Neuronal stem cell (in vitro differentiated cells): ENCODE data around the gene GRAMD4.

Experiments
- DNase-seq: peaks from one replicate; pipeline ENCODE4 v3.0.0-alpha.2; 2013; ENCODE audit warnings: low spot score
- H2AFZ ChIP-seq: one replicate; pipeline ENCODE4 v1.6.1; 2013; ENCODE audit warnings: mild to moderate bottlenecking, low read length, inconsistent platforms
- H2AK5ac ChIP-seq: 2 replicates; pipeline ENCODE4 v1.6.1; 2013; ENCODE audit warnings: low read depth, mild to moderate bottlenecking, inconsistent platforms, low read length, moderate library complexity, mixed read lengths
- H2BK120ac ChIP-seq: 2 replicates; pipeline ENCODE4 v1.6.1; 2013; ENCODE audit warnings: low read depth, mild to moderate bottlenecking, inconsistent platforms, low read length, moderate library complexity, mixed read lengths
- H2BK12ac ChIP-seq: one replicate; pipeline ENCODE4 v1.6.1; 2013; ENCODE audit warnings: low read length, inconsistent platforms
- H2BK15ac ChIP-seq: 2 replicates; pipeline ENCODE4 v1.6.1; 2013; ENCODE audit warnings: mild to moderate bottlenecking, low read length, inconsistent platforms, mixed read lengths
- H2BK5ac ChIP-seq: one replicate; pipeline ENCODE4 v1.6.1; 2013; ENCODE audit warnings: inconsistent platforms, mild to moderate bottlenecking, low read length, moderate library complexity
- H3K14ac ChIP-seq: one replicate; pipeline ENCODE4 v1.6.1; 2013; ENCODE audit warnings: low read length, inconsistent platforms
- H3K18ac ChIP-seq: 2 replicates; pipeline ENCODE4 v1.6.1; 2013; ENCODE audit warnings: low read length, inconsistent platforms
- H3K23ac ChIP-seq: 2 replicates; pipeline ENCODE4 v1.6.1; 2013; ENCODE audit warnings: low read depth, mild to moderate bottlenecking, mixed read lengths, low read length, inconsistent platforms; ENCODE audit not compliant: poor library complexity
- H3K27ac ChIP-seq: replicated peaks from 3 replicates; pipeline ENCODE4 v1.5.1; 2013; ENCODE audit warnings: low read length, inconsistent platforms
- H3K27me3 ChIP-seq, 3 experiments: 2 replicates each; pipeline ENCODE4 v1.6.1; 2013; ENCODE audit warnings: low read length in 3 of 3, mild to moderate bottlenecking in 2 of 3, inconsistent platforms in 1 of 3, low read depth in 1 of 3, mixed read lengths in 1 of 3, moderate library complexity in 1 of 3; ENCODE audit not compliant: control insufficient read depth in 3 of 3, insufficient read depth in 3 of 3
- H3K36me3 ChIP-seq, 2 donors: replicated peaks in 1 of 2; 2 replicates each; pipeline ENCODE4 v1.6.1; 2013; ENCODE audit warnings: low read length in 2 of 2; ENCODE audit not compliant: control insufficient read depth in 2 of 2, insufficient read depth in 2 of 2
- H3K4ac ChIP-seq: 2 replicates; pipeline ENCODE4 v1.6.1; 2013; ENCODE audit warnings: inconsistent platforms, mild to moderate bottlenecking, low read length, moderate library complexity
- H3K4me1 ChIP-seq, 2 donors: 1 replicate in 1 of 2; 2 replicates in 1 of 2; pipeline ENCODE4 v1.6.1; 2013; ENCODE audit warnings: low read length in 2 of 2, low read depth in 1 of 2; ENCODE audit not compliant: control insufficient read depth in 2 of 2, insufficient read depth in 1 of 2
- H3K4me2 ChIP-seq: one replicate; pipeline ENCODE4 v1.6.1; 2013; ENCODE audit warnings: mild to moderate bottlenecking, low read length, inconsistent platforms; ENCODE audit not compliant: insufficient read depth, poor library complexity, severe bottlenecking
- H3K4me3 ChIP-seq, 2 donors: 2 replicates each; pipeline ENCODE4 v1.5.1; 2013; ENCODE audit warnings: low read length in 2 of 2, mild to moderate bottlenecking in 2 of 2, inconsistent platforms in 1 of 2, moderate library complexity in 1 of 2
- H3K79me1 ChIP-seq: one replicate; pipeline ENCODE4 v1.6.1; 2013; ENCODE audit warnings: low read depth, mild to moderate bottlenecking, inconsistent platforms, low read length, moderate library complexity
- H3K9ac ChIP-seq: one replicate; pipeline ENCODE4 v1.6.1; 2013; ENCODE audit warnings: mild to moderate bottlenecking, low read depth, low read length, inconsistent platforms; ENCODE audit not compliant: poor library complexity
- H3K9me3 ChIP-seq, 2 donors: replicated peaks in 1 of 2; 2 replicates each; pipeline versions ENCODE3 to v1.6.1; 2013; ENCODE audit warnings: low read length in 2 of 2, mild to moderate bottlenecking in 2 of 2, inconsistent platforms in 1 of 2, low read depth in 1 of 2, mixed read lengths in 1 of 2, moderate library complexity in 1 of 2; ENCODE audit not compliant: control insufficient read depth in 2 of 2, insufficient read depth in 1 of 2
- H4K8ac ChIP-seq: one replicate; pipeline ENCODE4 v1.6.1; 2013; ENCODE audit warnings: low read depth, mild to moderate bottlenecking, inconsistent platforms, low read length, moderate library complexity
- H4K91ac ChIP-seq: one replicate; pipeline ENCODE4 v1.6.1; 2013; ENCODE audit warnings: low read length, low read depth, mild to moderate bottlenecking, inconsistent platforms; ENCODE audit not compliant: poor library complexity
- WGBS, 2 donors: extraction: QIAGEN DNeasy Blood & Tissue Kit; methylation state at CpG; one replicate each; pipeline ENCODE4 v1.1.7; 2013; ENCODE audit warnings: missing lambda C conversion rate in 2 of 2, mixed read lengths in 1 of 2; ENCODE audit not compliant: insufficient read length in 2 of 2, insufficient replicate concordance in 1 of 2; ENCODE audit errors: extremely low coverage in 2 of 2; 5-methylcytosine and 5-hydroxymethylcytosine counted together

GRAMD4 gene

DNA sequence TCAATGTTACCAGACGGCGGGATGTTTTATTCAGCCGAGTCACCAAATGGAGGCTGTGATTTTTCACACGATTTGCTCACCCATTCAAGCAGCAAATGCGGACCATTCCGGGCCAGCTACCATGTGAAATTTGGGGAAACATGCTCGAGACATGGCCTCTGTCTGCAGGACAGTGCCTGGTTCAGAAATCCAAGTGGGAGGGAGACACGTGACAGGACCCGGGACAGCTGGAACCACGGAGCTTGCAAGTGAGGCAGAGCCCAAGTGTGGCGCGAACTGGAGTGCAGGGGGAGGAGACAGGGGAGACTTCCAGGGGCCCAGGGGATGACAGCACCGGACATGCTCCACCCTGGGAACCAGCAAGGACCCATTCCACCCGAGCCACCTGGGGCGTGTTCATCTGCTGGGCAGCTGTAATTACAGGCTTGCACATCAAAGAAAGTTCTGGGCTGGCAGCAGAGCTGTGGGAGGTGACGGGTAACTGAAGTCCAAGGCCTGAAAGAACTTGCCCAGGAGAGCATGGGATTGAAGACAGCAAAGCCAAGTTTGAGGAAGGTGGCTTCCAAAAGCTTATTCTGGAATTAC, 101.4 kb downstream of the GRAMD4 start:
- no CpG with 5 or more reads among the region's 16 CpGs for WGBS, 2 donors

DNA sequence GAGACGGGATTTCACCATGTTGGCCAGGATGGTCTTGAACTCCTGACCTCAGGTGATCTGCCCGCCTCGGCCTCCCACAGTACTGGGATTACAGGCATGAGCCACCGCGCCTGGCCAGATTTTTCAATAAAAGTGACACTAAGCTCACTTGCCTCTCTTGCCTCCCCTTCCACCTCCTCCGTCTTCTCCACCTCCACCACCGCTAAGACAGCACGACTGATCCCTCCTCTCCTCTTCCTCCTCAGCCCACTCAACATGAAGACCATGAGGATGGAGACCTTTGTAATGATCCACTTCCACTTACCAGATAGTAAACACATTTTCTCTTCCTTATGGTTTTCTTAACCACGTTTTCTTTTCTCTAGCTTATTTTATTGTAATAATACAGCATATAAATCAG, 103.7 kb downstream of the GRAMD4 start:
- Histone ChIP-seq H2BK15ac (no peak overlapping the region), H3K27me3 (no peaks in the 10 kb centered on the region), H3K4me3 (no peak overlapping the region), H3K36me3 (peaks cover 19 to 72% of the 10 kb centered on the region in 2 donors), H4K8ac (no peak overlapping the region), H3K9me3 (no peaks in the 10 kb centered on the region), H2AFZ (no peak overlapping the region), H3K9ac (no peak overlapping the region), H3K18ac (no peak overlapping the region), H2BK5ac (no peak overlapping the region), H3K23ac (no peak overlapping the region), H2AK5ac (no peak overlapping the region), H3K79me1 (peaks cover 21% of the 10 kb centered on the region), H3K27ac (no peak overlapping the region), H3K4me2 (no peak overlapping the region), H3K14ac (no peak overlapping the region), H2BK120ac (no peak overlapping the region), H4K91ac (no peak overlapping the region), H2BK12ac (no peak overlapping the region), H3K4me1 (no peaks in the 10 kb centered on the region), H3K4ac (no peak overlapping the region)
- DNase-seq: no peak
- WGBS, 2 donors: no CpG with 5 or more reads among the region's 9 CpGs

More for the DNA sequence above, 101.4 kb downstream of the GRAMD4 start:
- Histone ChIP-seq H2BK15ac (no peak overlapping the region), H3K4me3 (no peak overlapping the region), H3K9ac (no peak overlapping the region), H2AK5ac (no peak overlapping the region), H3K4me2 (no peak overlapping the region), H2BK120ac (no peak overlapping the region), H2BK12ac (no peak overlapping the region), H3K79me1 (peaks cover 17% of the 10 kb centered on the region), H3K4me1 (no peaks in the 10 kb centered on the region), H3K9me3 (no peaks in the 10 kb centered on the region), H3K14ac (peak overlapping the region; percentile 97), H4K91ac (no peak overlapping the region), H3K18ac (no peak overlapping the region), H3K27me3 (no peaks in the 10 kb centered on the region), H3K27ac (no peak overlapping the region), H3K23ac (peak overlapping the region; percentile 11), H2AFZ (no peak overlapping the region), H3K4ac (no peak overlapping the region), H3K36me3 (peaks cover 20 to 76% of the 10 kb centered on the region in 2 donors), H4K8ac (no peak overlapping the region), H2BK5ac (no peak overlapping the region)
- DNase-seq: no peak

DNA sequence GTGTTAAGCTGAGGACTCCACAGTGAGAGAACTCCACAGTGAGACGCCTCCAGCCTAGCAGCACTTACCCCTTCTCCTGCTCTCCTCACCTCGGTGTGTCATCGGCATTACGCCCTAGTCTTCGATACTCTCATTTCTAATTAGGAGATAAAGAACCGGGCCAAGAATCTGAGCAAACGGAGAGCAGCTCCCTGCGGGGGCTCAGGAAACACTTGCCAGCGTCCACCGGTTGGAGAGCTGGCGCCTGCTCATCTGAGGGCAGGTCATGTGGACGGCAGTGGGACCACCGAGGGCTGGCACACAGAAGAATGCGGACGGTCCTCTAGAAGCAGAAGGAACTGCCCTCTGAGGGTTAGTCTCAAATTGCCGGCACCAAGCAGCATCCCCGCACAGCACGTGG, 104.9 kb downstream of the GRAMD4 start:
- WGBS, 2 donors: no CpG with 5 or more reads among the region's 18 CpGs
- Histone ChIP-seq H2BK12ac (no peak overlapping the region), H2BK120ac (no peak overlapping the region), H3K79me1 (peaks cover 21% of the 10 kb centered on the region), H3K9ac (no peak overlapping the region), H3K18ac (no peak overlapping the region), H3K9me3 (no peaks in the 10 kb centered on the region), H3K27me3 (no peaks in the 10 kb centered on the region), H3K4me2 (no peak overlapping the region), H2BK5ac (no peak overlapping the region), H3K27ac (no peak overlapping the region), H2BK15ac (no peak overlapping the region), H4K91ac (no peak overlapping the region), H3K4me3 (no peak overlapping the region), H4K8ac (no peak overlapping the region), H2AFZ (no peak overlapping the region), H3K4me1 (no peaks in the 10 kb centered on the region), H2AK5ac (no peak overlapping the region), H3K14ac (no peak overlapping the region), H3K36me3 (peaks cover 9 to 66% of the 10 kb centered on the region in 2 donors), H3K4ac (no peak overlapping the region), H3K23ac (no peak overlapping the region)
- DNase-seq: no peak

DNA sequence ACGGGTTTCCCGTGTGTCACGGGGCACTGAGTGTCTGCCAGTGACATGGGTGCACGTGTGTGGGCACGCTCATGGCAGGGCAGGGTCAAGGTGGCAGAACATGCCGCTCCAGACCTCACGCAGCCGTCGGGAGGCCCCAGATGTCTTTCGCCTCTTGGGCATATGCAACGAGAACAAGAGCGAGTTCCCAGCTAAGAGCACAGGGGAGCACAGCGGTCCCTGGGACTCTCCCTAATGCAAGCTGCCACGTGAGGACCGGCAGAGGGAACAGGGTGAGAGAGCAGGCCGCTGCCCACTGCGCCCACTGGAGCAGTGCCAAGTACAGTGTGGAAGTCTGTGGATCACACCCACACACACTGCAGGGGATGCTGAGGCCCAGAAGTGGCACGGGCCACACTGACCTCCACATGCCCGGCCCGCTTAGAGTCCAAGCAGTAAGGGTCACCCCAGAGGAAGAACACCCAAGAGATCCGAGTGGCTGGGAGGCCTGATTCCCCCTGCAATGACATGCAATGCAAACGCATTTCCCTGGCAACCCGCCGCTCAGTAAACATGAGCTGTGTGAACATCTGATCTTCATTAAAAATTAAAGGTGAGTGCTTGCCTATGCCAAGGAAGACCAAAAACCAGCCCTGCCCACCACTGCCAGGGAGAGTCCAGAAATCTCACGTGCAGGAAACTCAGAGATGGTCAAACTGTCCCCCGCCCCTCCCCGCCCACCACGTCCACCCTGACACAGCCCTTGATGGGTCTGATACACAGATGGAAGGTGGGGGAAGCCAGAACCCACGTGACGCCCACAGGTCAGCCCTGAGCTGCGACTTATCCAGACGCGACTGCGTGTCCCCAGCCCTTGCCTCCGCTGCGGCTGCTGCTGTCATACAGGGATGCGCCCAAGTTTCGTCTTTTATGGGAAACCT, 106.1 kb downstream of the GRAMD4 start:
- Histone ChIP-seq H3K4me2 (no peak overlapping the region), H3K27ac (no peak overlapping the region), H4K8ac (no peak overlapping the region), H3K27me3 (no peaks in the 10 kb centered on the region), H2BK12ac (no peak overlapping the region), H3K79me1 (peaks cover 26% of the 10 kb centered on the region), H3K9me3 (no peaks in the 10 kb centered on the region), H2BK5ac (no peak overlapping the region), H2AK5ac (no peak overlapping the region), H3K36me3 (peaks cover 7 to 63% of the 10 kb centered on the region in 2 donors), H2BK15ac (no peak overlapping the region), H3K18ac (no peak overlapping the region), H4K91ac (no peak overlapping the region), H3K4ac (no peak overlapping the region), H3K14ac (no peak overlapping the region), H3K4me3 (peak overlapping the region in 1 of 2 donors; percentile 26), H2AFZ (no peak overlapping the region), H3K23ac (no peak overlapping the region), H3K4me1 (peaks cover 0 to 4% of the 10 kb centered on the region in 2 donors), H2BK120ac (no peak overlapping the region), H3K9ac (peak overlapping the region; percentile 25)
- no peak for DNase-seq
- no CpG with 5 or more reads among the region's 38 CpGs for WGBS, 2 donors
